Panc1 (cell line): ENCODE measurements around the gene DOLK.

Experiments used
- CTCF ChIP-seq: fragments of 450-650 bp; IDR thresholded peaks from 2 replicates; pipeline ENCODE4 v1.5.1; 2017; ENCODE audit warnings: mild to moderate bottlenecking
- POLR2AphosphoS5 ChIP-seq: IDR thresholded peaks from 2 replicates; pipeline ENCODE4 v1.6.1; 2012; ENCODE audit warnings: mild to moderate bottlenecking, low read depth, low read length, moderate library complexity
- REST ChIP-seq, 2 experiments: IDR thresholded peaks; 2 replicates each; pipeline ENCODE4 v1.6.1; 2011 to 2012; ENCODE audit warnings: low read depth in 2 of 2, control low read depth in 1 of 2, low read length in 1 of 2, mild to moderate bottlenecking in 1 of 2, moderate library complexity in 1 of 2; ENCODE audit not compliant: insufficient read depth in 1 of 2
- SIN3A ChIP-seq: IDR thresholded peaks from 2 replicates; pipeline ENCODE4 v1.6.1; 2012; ENCODE audit warnings: low read depth, mild to moderate bottlenecking, low read length, moderate library complexity, borderline replicate concordance; ENCODE audit not compliant: insufficient read depth
- TCF7L2 ChIP-seq: IDR thresholded peaks from 2 replicates; pipeline ENCODE4 v1.6.1; 2011; ENCODE audit warnings: mild to moderate bottlenecking, low read depth, low read length, inconsistent platforms

- TF ChIP-seq CTCF: no peak
- no peak for TF ChIP-seq TCF7L2
- TF ChIP-seq POLR2AphosphoS5: no peak
- TF ChIP-seq SIN3A: no peak
- no peak for TF ChIP-seq REST (IDR thresholded peaks at IDR 0.05; ENCODE audit: insufficient read depth in 1 of 2, low read depth in 2 of 2, low read length in 1 of 2)
Measured at GRCh38 chr9:128946571-128947276, 679 bp downstream of the DOLK start.
